ENCODE measurements around the gene OR8B3. TPM values are rescaled to one million over a fixed set of nuclear protein-coding genes. Genes with fewer than 3 reads are reported as not detected.
A peak's percentile ranks its signal among the peaks of the same experiment; 100 is the strongest.

The OR8B3 gene
- total and polyA plus RNA-seq, 2 experiments from 2014 or later: not detected

DNA sequence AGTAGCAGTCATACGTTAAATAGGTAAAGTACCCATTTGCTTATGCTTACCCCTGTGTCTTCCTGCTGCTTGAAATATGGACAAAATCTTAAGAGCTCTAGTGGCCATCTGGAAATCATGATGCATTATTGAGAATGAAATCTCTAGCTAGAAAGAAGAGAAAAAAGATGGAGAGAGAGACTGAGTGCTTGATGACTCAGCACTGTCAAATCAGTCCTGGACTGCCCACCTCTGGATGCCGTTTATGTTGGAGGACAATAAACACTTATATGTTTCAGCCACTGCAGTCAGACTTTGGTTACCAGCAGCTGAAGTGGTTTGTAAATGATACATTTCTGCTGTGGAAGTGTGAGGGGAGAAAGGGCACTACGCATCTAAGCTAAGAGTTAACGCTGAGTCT is 22.2 kb upstream of the OR8B3 start (continued):
- TF ChIP-seq CREB1 (CRISPR knock-in tag; IDR thresholded peaks at IDR 0.05; ENCODE audit: low read depth): no peak
- TF ChIP-seq NANOG (IDR thresholded peaks at IDR 0.05; ENCODE audit: borderline replicate concordance): no peak
- TF ChIP-seq EZH2 (IDR thresholded peaks at IDR 0.05; ENCODE audit: low read depth, unreplicated experiment): no peak
- no peak for TF ChIP-seq JUNB (IDR thresholded peaks at IDR 0.05; ENCODE audit: unreplicated experiment)
- TF ChIP-seq, protein P1, sequence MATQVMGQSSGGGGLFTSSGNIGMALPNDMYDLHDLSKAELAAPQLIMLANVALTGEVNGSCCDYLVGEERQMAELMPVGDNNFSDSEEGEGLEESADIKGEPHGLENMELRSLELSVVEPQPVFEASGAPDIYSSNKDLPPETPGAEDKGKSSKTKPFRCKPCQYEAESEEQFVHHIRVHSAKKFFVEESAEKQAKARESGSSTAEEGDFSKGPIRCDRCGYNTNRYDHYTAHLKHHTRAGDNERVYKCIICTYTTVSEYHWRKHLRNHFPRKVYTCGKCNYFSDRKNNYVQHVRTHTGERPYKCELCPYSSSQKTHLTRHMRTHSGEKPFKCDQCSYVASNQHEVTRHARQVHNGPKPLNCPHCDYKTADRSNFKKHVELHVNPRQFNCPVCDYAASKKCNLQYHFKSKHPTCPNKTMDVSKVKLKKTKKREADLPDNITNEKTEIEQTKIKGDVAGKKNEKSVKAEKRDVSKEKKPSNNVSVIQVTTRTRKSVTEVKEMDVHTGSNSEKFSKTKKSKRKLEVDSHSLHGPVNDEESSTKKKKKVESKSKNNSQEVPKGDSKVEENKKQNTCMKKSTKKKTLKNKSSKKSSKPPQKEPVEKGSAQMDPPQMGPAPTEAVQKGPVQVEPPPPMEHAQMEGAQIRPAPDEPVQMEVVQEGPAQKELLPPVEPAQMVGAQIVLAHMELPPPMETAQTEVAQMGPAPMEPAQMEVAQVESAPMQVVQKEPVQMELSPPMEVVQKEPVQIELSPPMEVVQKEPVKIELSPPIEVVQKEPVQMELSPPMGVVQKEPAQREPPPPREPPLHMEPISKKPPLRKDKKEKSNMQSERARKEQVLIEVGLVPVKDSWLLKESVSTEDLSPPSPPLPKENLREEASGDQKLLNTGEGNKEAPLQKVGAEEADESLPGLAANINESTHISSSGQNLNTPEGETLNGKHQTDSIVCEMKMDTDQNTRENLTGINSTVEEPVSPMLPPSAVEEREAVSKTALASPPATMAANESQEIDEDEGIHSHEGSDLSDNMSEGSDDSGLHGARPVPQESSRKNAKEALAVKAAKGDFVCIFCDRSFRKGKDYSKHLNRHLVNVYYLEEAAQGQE (IDR thresholded peaks at IDR 0.05; ENCODE audit: unreplicated experiment): no peak
- no peak for TF ChIP-seq ETS1 (IDR thresholded peaks at IDR 0.05)
- no peak for TF ChIP-seq POLR2AphosphoS5 (IDR thresholded peaks at IDR 0.05; ENCODE audit: low read depth)
- TF ChIP-seq EZH2phosphoT487 (IDR thresholded peaks at IDR 0.05; ENCODE audit: unreplicated experiment): no peak
- no peak for TF ChIP-seq ZNF114 (CRISPR knock-in tag; IDR thresholded peaks at IDR 0.05)

DNA sequence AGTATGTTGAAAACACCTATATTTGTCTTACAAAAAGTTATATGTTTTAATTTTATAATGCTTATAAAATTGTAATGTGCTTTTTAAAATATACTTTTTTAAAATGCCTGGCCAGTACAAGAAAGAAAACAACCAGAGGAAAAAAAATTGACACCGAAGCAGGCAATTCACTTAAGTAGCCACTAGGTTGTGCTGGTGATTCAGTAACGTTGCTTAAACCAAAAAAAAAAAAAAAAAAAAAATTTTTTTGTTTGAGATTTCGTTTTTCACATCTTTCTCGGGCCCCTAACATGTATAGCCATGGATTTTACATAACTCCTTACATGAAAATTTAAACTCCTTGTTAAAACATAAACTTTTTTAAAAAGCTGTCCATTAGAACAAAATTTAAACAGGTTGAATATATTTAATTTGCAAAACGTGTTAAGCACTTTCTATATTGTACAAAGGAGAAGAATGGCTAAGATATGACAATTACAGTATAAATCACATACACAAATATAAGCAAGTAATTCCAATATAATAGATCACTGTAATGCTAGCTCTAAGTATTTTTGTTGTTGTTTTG is 16.6 kb upstream of the OR8B3 start:
- Histone ChIP-seq H3K9me2 (ENCODE audit: insufficient read depth) (no peaks in the 10 kb centered on the region), H3K36me3 (ENCODE audit: insufficient read depth) (no peaks in the 10 kb centered on the region), H4K20me1 (replicated peaks; ENCODE audit: insufficient read depth) (no peaks in the 10 kb centered on the region), H3K27me3 (ENCODE audit: insufficient read depth) (no peaks in the 10 kb centered on the region), H3F3A (replicated peaks; ENCODE audit: low read depth) (no peaks in the 10 kb centered on the region), H3K27ac (ENCODE audit: low read depth) (no peak overlapping the region), H3K4me2 (no peak overlapping the region), H2AFZ (no peak overlapping the region), H3K4me1 (ENCODE audit: insufficient read depth) (no peaks in the 10 kb centered on the region), H3K79me2 (replicated peaks; ENCODE audit: insufficient read depth) (no peaks in the 10 kb centered on the region), H3K4me3 (no peak overlapping the region)
- H3K27ac Mint-ChIP-seq: no peak overlapping the region
- DNase-seq (ENCODE audit: low spot score) (peak; percentile 65), ATAC-seq (no peak)
- no peaks in the 10 kb centered on the region for H3K4me1 Mint-ChIP-seq
- H3K9me3 Mint-ChIP-seq: no peaks in the 10 kb centered on the region
- TF ChIP-seq CTCF (conservative IDR thresholded peaks at IDR 0.05; ENCODE audit: low read depth in 2 of 2): peak; percentile 56 to 63
- no peak for TF ChIP-seq ETS1 (IDR thresholded peaks at IDR 0.05)
- no peaks in the 10 kb centered on the region for H3K27me3 Mint-ChIP-seq (ENCODE audit: insufficient read depth, low read depth, poor library complexity)
- no peaks in the 10 kb centered on the region for H3K36me3 Mint-ChIP-seq (ENCODE audit: low read depth)
- H3K4me3 Mint-ChIP-seq: no peak overlapping the region

Measured in GM23338 (cell line).